GM18505 (cell line): ENCODE measurements around the gene SLFNL1.

Source experiments
- ATAC-seq: cut with Tn5 transposase; IDR thresholded peaks from one replicate; pipeline ENCODE4 v1.9.1; 2021; ENCODE audit not compliant: unreplicated experiment
- POLR2A ChIP-seq: IDR thresholded peaks from 4 replicates; pipeline ENCODE4 v1.6.1; 2011; ENCODE audit warnings: borderline replicate concordance; ENCODE audit not compliant: insufficient read depth, insufficient read length; ENCODE audit errors: extremely low read depth

Gene SLFNL1

DNA sequence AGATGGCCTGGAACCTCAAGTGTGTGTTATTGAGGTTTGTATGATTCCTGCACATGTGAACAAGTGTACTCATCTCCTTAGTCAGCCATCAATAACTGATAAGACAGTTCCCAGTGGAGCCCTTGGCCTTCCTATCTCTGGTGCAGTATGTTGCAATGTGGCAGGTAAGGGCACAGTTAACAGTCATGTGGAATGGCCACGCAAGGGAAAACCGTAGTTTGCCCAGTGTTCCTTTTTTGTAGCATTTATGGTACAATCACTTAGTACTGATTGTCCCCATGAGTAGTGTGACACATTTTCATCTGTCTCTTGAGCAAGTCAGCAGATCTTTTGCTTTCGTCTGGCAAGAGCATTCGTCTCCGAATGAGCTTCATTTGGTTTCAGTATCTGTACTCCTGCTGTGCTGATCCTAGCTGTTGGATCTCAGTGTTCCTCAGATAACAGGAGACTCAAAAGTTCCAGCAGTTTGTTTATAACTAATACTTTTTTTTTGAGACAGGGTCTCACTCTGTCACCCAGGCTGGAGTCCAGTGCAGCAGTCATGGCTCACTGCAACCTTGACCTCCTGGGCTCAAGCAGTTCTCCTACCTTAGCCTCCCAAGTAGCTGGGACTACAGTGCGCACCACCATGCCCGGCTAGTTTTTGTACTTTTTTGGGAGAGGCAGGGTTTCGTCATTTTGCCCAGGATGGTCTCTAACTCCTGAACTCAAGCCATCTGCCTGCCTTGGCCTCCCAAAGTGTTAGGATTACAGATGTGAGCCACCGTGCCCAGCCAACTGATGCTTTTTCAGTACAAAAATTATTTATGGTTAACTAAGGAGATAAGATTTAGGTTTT, 33.9 kb downstream of the SLFNL1 start:
- no peak for ATAC-seq
- no peak for TF ChIP-seq POLR2A

DNA sequence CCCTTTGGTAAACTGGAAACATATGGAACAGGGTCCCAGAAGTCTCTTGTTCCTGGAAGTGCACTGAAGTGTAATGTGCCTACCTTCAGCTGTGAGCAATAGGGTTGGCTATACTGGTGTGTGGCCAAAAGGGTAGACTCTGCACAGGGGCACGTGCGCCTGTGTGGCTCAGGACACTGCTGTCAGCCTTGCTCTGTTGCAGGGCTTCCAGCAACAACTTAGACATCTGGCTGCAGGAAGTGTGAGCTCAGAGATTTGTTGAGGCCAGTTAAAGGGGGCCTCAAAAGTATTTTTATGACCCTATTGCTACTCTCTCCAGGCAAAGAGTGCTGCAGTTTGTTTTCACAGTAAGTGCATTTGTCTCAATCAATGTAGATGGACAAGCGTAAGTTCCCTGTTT, 34.6 kb downstream of the SLFNL1 start:
- no peak for TF ChIP-seq POLR2A
- no peak for ATAC-seq

DNA sequence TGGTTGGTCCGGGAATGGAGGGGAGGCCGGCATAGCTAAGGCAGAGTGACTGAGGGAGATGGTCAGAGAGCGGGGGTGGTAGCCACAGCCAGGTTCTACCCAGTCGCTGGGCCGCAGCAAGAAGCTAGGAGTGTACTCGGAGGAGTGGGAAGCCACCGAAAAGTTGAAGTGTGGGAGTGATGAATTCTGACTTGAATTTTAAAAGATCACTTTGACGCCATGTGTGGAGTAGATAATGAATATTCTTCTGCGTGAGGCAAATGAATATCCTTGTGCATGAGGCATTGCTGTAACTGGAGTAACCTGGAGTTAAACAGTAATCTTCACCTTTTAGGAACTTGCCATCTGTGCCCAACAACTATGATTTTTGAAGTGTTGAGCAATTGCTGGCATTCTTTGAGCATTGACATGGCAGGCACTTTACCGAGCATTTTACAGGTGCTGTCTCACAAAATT, 35.2 kb downstream of the SLFNL1 start:
- TF ChIP-seq POLR2A = no peak
- no peak for ATAC-seq

DNA sequence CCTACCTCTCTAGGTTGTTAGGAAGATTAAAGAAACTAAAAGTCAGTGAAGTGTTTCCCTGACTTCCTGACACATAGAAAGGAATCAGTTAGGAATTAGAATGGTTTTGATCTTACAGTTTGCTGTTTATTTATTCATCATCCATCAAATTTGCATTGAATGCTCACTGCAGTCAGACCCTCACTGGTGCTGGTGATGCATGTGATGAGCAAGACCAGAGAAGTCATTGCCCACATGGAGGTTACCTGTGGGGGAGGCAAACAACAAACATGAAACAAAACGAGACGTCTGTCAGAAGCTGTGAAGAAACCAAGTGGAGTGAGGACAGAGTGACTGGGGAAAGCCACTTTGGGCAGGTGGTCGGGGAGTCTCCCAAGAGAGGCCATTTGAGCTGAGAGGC, 35.6 kb downstream of the SLFNL1 start:
- TF ChIP-seq POLR2A = no peak
- ATAC-seq = no peak

DNA sequence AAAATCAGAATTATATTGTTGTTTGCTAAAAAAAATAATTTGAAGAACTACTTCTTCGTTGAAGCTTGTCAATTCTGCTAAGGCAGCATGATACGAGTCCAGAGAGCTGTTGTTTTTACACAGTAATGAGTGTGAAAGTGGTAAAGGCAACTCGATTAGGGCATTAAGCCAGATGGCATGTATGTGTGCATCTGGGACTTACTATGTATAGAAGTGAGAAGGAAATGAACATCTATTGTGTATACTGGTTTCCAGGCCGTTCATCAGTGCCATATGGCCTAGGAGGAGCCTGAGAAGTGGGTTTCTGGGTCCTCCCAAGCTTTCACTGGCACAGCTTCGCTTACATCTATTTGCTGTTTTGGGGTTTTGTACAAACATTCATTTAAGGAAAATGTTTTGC, 36.4 kb downstream of the SLFNL1 start:
- no peak for ATAC-seq
- TF ChIP-seq POLR2A = no peak

DNA sequence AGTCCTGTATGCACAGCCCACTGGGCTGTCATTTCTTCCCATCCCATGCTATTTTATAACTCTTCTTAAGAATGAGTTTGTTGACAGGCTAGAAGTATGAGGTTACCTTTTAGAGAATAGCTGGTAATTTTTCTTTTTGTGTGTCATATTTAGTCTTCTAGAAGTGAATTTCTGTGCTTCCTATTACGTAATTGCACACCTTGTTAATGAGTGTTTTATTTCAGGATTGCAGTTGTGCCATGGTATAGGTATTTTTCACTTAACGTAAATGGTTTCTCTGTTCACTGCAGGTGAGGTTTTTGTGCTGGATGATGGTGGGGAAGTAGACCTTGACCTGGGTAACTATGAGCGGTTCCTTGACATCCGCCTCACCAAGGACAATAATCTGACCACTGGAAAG, 37.0 kb downstream of the SLFNL1 start:
- TF ChIP-seq POLR2A = no peak
- ATAC-seq = no peak

DNA sequence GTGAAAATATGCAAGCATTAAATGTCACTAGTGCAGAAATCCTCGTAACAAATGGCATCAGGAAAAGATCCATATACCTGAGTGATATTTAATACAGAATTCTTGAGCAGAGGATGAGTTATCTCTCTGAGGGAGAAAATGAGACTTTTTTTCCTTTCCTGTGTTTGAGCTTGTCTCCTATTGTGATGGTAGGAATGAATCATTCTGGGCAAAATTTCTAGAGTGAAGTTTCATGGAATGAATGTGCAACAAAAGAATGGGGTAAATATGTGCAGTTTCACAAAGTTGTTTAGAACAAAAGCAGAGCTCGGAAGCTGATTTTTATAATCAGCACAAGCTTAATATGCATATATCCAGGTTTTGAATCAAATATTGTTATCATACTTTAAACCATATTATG, 37.5 kb downstream of the SLFNL1 start:
- no peak for ATAC-seq
- no peak for TF ChIP-seq POLR2A

DNA sequence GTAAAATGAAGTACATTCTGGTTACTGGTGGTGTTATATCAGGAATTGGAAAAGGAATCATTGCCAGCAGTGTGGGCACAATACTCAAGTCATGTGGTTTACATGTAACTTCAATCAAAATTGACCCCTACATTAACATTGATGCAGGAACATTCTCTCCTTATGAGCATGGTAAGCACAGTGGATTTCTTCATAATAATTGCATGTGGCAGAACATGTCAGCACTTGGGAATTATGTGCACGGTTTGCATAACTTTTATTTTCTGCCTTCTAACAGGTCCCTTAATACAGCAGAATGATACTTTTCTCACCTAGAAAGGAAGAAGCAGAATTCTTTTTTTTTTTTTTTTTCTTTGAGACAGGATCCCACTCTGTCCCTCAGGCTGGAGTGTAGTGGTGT, 38.2 kb downstream of the SLFNL1 start:
- no peak for ATAC-seq
- no peak for TF ChIP-seq POLR2A

DNA sequence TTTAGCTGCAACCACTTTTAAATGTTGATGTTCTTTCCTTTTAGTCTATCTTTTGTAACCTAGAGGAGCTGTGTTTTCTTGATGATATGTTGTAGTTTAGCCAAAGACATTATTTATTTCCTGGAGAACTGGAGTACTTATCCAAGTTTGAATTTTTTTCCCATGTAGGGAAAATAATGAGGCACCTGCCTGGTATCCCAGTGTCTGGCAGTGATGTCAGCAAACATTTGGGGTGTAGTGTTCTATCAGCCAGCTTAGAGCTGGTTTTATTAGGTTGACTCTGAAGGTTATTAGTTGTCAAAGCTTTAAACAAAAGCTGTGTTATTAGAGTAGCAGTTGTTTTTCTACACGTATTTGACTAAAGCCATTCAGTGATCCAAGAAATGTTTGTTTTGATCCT, 38.8 kb downstream of the SLFNL1 start:
- no peak for ATAC-seq
- no peak for TF ChIP-seq POLR2A

DNA sequence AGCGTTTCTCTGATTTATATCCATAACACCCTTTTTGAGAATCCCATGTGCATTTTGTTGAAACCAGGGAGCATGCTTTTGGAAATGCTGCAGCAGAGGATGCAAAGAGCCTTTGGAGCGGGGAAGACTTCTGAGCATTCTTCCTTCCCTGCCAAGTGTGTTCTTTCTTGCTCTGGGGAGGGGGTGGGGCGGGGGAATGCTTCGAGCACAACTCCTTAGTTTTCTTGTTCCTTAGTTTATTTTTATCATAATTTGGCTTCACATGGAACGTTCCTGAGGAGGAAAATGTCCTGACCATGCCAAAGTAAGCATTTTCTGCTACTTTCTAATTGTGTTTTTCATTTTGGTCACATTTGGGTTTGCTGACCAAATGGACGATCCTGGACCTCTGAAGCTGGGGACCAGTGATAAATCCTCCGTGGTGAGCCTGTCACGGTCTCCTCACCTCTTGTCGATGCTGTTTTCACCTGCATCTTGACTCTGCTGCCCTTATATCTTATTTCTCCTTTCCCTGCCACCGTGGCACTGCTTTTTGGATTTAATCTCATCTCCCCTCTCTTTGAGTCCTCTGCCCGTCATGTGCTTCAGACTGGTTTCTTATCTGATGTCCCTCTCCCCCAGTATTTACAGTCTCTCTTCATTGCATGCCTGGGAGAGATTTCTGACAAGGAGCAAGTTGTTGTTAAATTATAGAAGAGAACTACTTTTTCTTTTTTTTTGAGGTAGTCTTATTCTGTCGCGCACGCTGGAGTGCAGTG, 39.7 kb downstream of the SLFNL1 start:
- no peak for ATAC-seq
- TF ChIP-seq POLR2A = no peak

DNA sequence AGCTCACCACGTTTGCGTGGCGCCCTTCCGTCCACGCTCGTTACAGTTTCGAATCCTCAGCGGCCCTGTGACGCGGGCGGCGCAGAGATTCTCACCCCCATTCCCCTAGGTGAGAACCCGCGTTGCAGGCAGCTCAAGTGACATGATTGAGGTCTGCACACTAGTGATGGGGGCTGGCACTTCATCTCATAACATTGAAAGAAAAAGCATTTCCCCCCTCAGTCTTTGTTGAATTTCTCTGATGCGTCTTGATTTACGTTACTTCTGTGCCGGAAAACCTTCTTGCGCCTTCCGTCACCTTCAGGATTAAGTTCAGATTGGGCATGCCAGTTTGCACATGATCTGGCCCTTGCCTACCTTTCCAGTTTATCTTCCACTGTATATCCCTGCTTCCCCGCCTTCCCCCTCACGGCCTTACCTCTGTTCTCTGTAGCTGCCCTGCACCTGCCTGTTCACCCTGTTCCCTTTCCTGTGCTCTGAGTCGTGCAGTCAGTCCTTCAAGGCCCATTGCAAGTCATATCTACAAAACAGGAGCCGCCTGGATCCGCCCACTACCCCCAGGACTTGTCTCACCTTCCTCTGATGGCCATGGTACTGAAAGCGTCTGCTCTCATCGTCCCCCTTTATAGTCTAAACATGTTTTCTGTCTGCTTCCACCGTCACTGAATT, 40.9 kb downstream of the SLFNL1 start:
- ATAC-seq = no peak
- no peak for TF ChIP-seq POLR2A

DNA sequence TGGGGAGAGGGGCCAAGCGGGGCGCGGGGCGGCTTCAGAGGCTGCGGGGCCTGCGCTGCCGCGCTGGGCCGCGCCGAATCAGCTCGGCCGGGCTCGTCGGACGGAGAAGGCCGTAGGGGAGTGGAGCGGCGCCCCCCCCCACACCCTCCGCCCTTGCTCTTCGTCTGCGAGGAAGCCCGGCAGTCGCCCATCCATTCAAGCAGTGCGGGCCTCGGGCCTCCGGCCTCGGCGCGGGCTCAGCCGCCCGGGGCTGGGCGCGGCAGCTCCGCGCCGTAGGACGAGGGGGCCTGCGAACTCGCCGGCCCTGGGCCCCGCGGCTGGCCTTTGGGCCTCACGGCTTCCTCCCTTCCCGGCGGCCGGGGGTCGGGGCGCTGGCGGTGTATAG, 41.5 kb downstream of the SLFNL1 start:
- peak; percentile 16 for ATAC-seq
- no peak for TF ChIP-seq POLR2A

DNA sequence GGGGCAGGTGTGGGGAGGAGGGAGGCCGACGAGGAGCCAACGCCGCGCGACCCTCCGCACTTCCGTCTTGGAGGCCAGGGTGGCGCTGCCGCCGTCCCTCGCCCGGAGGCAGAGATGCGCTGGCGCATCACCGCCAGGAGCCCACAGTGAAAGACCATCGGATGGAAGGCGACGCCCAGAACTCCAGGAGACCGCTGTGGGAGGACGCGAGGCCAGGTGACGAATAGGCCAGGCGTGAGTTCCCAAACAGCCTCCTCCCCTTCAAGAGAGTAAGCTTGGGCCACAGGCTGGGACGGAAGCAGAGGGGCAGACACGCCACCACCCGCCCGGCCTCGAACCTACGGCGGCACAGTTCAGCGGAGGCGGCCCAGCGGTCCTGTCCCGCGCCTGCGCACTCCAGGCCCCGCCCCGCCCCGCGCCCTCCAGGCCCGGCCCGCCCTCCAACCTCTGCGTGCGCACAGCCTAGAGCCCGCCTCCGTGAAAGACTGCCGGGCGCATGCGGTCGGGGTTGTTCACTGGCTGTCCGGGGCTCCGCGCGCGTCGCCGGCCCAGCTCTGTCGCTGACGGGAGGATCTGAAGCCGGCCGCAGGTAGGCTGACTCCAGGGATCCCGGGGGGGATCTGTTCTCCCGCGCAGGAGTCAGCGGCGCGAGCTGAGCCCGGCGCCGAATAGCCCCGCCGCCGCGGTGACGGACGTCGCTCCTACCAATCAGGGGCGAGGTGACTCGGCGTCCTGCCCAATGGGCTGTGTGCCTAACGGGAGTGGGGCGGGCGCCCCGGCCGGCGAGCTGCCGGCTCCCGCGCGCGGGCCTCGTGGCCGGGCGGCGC, 42.1 kb downstream of the SLFNL1 start, which contains the start of gene CTPS1:
Gene CTPS1, plus strand, starts transcription at position 456 of the 827 bp plus-strand sequence. CDS start 3,595 bp downstream, outside the sequence.
- peak; percentile 89 for TF ChIP-seq POLR2A
- peak; percentile 89 for ATAC-seq
